ENCODE results near the gene PACS1.

DNA sequence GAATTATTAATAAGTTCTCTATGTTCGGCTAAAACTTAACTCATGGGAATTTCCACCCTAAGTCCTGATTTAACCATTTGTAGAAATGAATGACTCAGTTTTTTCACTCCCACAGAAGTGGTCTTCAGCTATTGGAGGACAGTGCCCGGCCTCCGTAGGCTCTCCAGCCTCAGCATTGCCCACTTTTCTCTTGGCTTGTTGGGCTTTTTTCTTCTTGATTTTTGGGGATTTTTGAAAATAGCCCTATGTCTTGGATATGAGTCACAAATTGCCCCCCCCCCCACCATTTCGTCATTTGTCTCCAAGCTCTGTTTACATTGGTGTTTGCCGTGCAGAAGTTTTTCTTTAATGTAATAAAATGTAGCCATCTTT lies 66.7 kb downstream of the PACS1 start:
- TF ChIP-seq HDGF (IDR thresholded peaks at IDR 0.05; ENCODE audit: borderline replicate concordance) (no peak), SP1 (IDR thresholded peaks at IDR 0.05) (no peak), CTBP1 (IDR thresholded peaks at IDR 0.05; ENCODE audit: borderline replicate concordance) (no peak), FOXA1 (IDR thresholded peaks at IDR 0.05) (no peak), ELF4 (IDR thresholded peaks at IDR 0.05) (no peak)
- TF ChIP-seq, protein P1, sequence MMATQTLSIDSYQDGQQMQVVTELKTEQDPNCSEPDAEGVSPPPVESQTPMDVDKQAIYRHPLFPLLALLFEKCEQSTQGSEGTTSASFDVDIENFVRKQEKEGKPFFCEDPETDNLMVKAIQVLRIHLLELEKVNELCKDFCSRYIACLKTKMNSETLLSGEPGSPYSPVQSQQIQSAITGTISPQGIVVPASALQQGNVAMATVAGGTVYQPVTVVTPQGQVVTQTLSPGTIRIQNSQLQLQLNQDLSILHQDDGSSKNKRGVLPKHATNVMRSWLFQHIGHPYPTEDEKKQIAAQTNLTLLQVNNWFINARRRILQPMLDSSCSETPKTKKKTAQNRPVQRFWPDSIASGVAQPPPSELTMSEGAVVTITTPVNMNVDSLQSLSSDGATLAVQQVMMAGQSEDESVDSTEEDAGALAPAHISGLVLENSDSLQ (IDR thresholded peaks at IDR 0.05), result no peak

All from HEK293T (cell line).